SH-SY5Y (cell line): Measurements from ENCODE around the gene ITGA4.

ENCODE experiments used
- GATA2 ChIP-seq: IDR thresholded peaks from 2 replicates; pipeline ENCODE4 v1.6.1; 2011; ENCODE audit warnings: mild to moderate bottlenecking, low read depth, low read length
- GATA3 ChIP-seq: IDR thresholded peaks from 2 replicates; pipeline ENCODE4 v1.6.1; 2011; ENCODE audit warnings: low read depth, mild to moderate bottlenecking, low read length, moderate library complexity

Gene ITGA4

GRCh38 chr2:181517685-181518301 lies 60.6 kb downstream of the ITGA4 start:
- TF ChIP-seq GATA3 (no peak), GATA2 (no peak)

- TF ChIP-seq GATA2 (no peak), GATA3 (no peak)
Observed at GRCh38 chr2:181520253-181520652, 63.1 kb downstream of the ITGA4 start.

GRCh38 chr2:181523756-181524155 lies 66.6 kb downstream of the ITGA4 start:
- TF ChIP-seq GATA2 (no peak), GATA3 (no peak)

GRCh38 chr2:181526014-181526413 lies 68.8 kb downstream of the ITGA4 start:
- TF ChIP-seq GATA3 (no peak), GATA2 (no peak)

GRCh38 chr2:181527058-181527457 lies 69.9 kb downstream of the ITGA4 start:
- TF ChIP-seq GATA3 (no peak), GATA2 (no peak)

- TF ChIP-seq GATA2 (no peak), GATA3 (no peak)
Observed at GRCh38 chr2:181528441-181528840, 71.3 kb downstream of the ITGA4 start.

- TF ChIP-seq GATA3 (0 out of 2 replicates have a peak, but pooled peaks have one; percentile 27), GATA2 (no peak)
Observed at GRCh38 chr2:181536730-181537129, 79.5 kb downstream of the ITGA4 start.

- TF ChIP-seq GATA3 (no peak), GATA2 (no peak)
Observed at GRCh38 chr2:181540421-181540820, 83.2 kb downstream of the ITGA4 start.

- TF ChIP-seq GATA3 (no peak), GATA2 (no peak)
Observed at GRCh38 chr2:181542170-181542569, 85.0 kb downstream of the ITGA4 start.

GRCh38 chr2:181546086-181546485 lies 88.9 kb downstream of the ITGA4 start:
- TF ChIP-seq GATA2, result no peak
- no peak for TF ChIP-seq GATA3

- no peak for TF ChIP-seq GATA2
- TF ChIP-seq GATA3, result no peak
Observed at GRCh38 chr2:181552808-181553207, 95.6 kb downstream of the ITGA4 start.

GRCh38 chr2:181553244-181553643 lies 96.1 kb downstream of the ITGA4 start:
- TF ChIP-seq GATA3 (no peak), GATA2 (no peak)

- TF ChIP-seq GATA3 (no peak), GATA2 (no peak)
Observed at GRCh38 chr2:181554061-181554830, 97.1 kb downstream of the ITGA4 start.

- TF ChIP-seq GATA2, result no peak
- TF ChIP-seq GATA3, result no peak
Observed at GRCh38 chr2:181558371-181558770, 101.2 kb downstream of the ITGA4 start.

- TF ChIP-seq GATA3, result no peak
- TF ChIP-seq GATA2, result no peak
Observed at GRCh38 chr2:181563101-181563692, 106.0 kb downstream of the ITGA4 start.
